Spleen (tissue), 11 donors: ENCODE results near the gene BABAM2. TPM values are rescaled to one million over a fixed set of nuclear protein-coding genes. Genes with fewer than 3 reads are reported as not detected.

ENCODE experiments used
- DNase-seq: peaks from one replicate; pipeline ENCODE4 v3.0.0-alpha.2; 2020
- H3K27ac ChIP-seq, 8 donors: fragments of 200-600 bp; sonication (generic) in 7 of 8; 1 replicate in 4 of 8; 2 replicates in 4 of 8; pipeline versions ENCODE4 v1.5.0 to v1.8.0; 2016 to 2021; ENCODE audit warnings: inconsistent platforms in 4 of 8, mild to moderate bottlenecking in 4 of 8, moderate library complexity in 1 of 8
- H3K27me3 ChIP-seq, 7 donors: fragments of 200-600 bp; sonication (generic) in 6 of 7; replicated peaks in 1 of 7; 1 replicate in 4 of 7; 2 replicates in 3 of 7; pipeline versions ENCODE4 v1.5.0 to v1.8.0; 2016 to 2021; ENCODE audit warnings: inconsistent platforms in 3 of 7, mild to moderate bottlenecking in 1 of 7
- H3K36me3 ChIP-seq, 6 donors: fragments of 200-600 bp; sonication (generic) in 5 of 6; 1 replicate in 4 of 6; 2 replicates in 2 of 6; pipeline versions ENCODE4 v1.5.0 to v1.8.0; 2016 to 2021; ENCODE audit warnings: inconsistent platforms in 2 of 6
- H3K4me1 ChIP-seq, 6 donors: fragments of 200-600 bp; sonication (generic) in 5 of 6; 1 replicate in 3 of 6; 2 replicates in 3 of 6; pipeline versions ENCODE4 v1.5.0 to v1.8.0; 2016 to 2021; ENCODE audit warnings: inconsistent platforms in 3 of 6
- H3K4me3 ChIP-seq, 8 donors: fragments of 200-600 bp; sonication (generic) in 7 of 8; 1 replicate in 4 of 8; 2 replicates in 4 of 8; pipeline versions ENCODE4 v1.5.0 to v1.8.0; 2016 to 2021; ENCODE audit warnings: inconsistent platforms in 4 of 8, mild to moderate bottlenecking in 4 of 8, moderate library complexity in 2 of 8
- H3K9me3 ChIP-seq, 8 donors: fragments of 200-600 bp; sonication (generic) in 7 of 8; 1 replicate in 4 of 8; 2 replicates in 4 of 8; pipeline versions ENCODE4 v1.5.0 to v1.8.0; 2016 to 2021; ENCODE audit warnings: inconsistent platforms in 4 of 8
- CTCF ChIP-seq, 11 experiments: fragments of 200-600 bp in 7 of 11; fragments of 450-650 bp in 4 of 11; sonication (generic) in 4 of 11; IDR thresholded peaks in 8 of 11; conservative IDR thresholded peaks in 3 of 11; 1 replicate in 7 of 11; 2 replicates in 4 of 11; pipeline versions ENCODE4 v1.4.0 to v1.8.0; 2016 to 2021; ENCODE audit warnings: antibody characterized with exemption in 11 of 11, inconsistent platforms in 4 of 11, mild to moderate bottlenecking in 1 of 11
- POLR2A ChIP-seq, 3 donors: fragments of 450-650 bp; IDR thresholded peaks; one replicate each; pipeline ENCODE4 v1.5.1; 2017; ENCODE audit warnings: antibody characterized with exemption in 3 of 3, mild to moderate bottlenecking in 1 of 3
- POLR2AphosphoS5 ChIP-seq, 3 donors: sonication (generic); formaldehyde crosslinking; IDR thresholded peaks; one replicate each; pipeline ENCODE4 v1.5.1; 2017; ENCODE audit warnings: antibody characterized with exemption in 3 of 3
- WGBS, 5 donors: extraction: QIAGEN DNeasy Blood & Tissue Kit in 3 of 5; methylation state at CpG; one replicate each; pipeline versions ENCODE4 v1.1.5 to v1.1.7; 2013 to 2018; 5-methylcytosine and 5-hydroxymethylcytosine counted together
- intact Hi-C: fragments of 100-400 bp; cut with DNase I; formaldehyde crosslinking; loops from one replicate; pipeline ENCODE4 v1.15.0; 2023; ENCODE audit warnings: low total_unique reads
- polyA plus RNA-seq, 3 donors: library from polyadenylated mRNA; stranded (reverse); fragments of 200-250 nt; gene quantifications; one replicate each; pipeline ENCODE4 v1.2.1, GENCODE V29; 2013
- total RNA-seq, 7 donors: library from RNA; depleted of rRNA in 3 of 7; stranded (reverse); fragments of >200 nt in 3 of 7; fragmentation: NEBNext Ultra II Directional in 4 of 7; extraction: Animal tissue kit (Norgen Biotek cat#: 25700) in 4 of 7; gene quantifications; one replicate each; pipeline versions ENCODE4 v1.1.0 to v1.2.1, GENCODE V29; 2016 to 2021
- donor health status: healthy with polysubstance abuse.
- donor health status: DM: no; HTN: no; CAD: no; lungs with moderate emphysema.
- donor health status: DM: no; HTN: no; CAD: no.
- donor health status: Bipolar disorder and iron deficiency.
- donor health status: healthy.
- donor health status: DM: no; HTN: no; CAD: no.
- donor health status: DM: yes; HTN: yes; CAD: no.

The BABAM2 gene
- total and polyA plus RNA-seq, 10 donors, result 16.1 to 70.1 (median 55.0) TPM

DNA sequence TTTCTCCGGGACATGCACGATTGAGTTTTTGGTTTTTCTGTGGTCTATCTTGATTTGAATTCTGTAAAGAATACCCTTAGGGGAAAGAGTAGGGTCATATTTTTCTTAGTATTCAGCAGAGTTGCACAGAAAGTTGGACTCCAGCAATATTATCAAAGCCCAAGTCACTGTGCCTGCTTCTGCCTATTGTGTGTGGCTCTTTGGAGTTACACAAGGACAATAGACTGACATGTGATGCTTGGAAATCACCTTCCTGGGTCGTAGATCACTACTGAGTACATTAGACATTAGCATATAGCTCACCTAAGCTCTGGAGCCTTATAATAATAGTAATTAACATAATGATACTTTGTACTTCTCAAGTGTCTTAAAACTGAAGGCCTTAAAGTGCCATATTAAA, 263.3 kb downstream of the BABAM2 start:
- Histone ChIP-seq H3K9me3 (peaks cover 4 to 31% (median 21%) of the 10 kb centered on the region in 8 donors), H3K4me3 (no peak overlapping the region), H3K4me1 (no peaks in the 10 kb centered on the region), H3K27ac (no peak overlapping the region), H3K36me3 (peaks cover 0 to 69% (median 0%) of the 10 kb centered on the region in 6 donors), H3K27me3 (no peaks in the 10 kb centered on the region)
- TF ChIP-seq POLR2A (IDR thresholded peaks at IDR 0.05), result no peak
- TF ChIP-seq CTCF (IDR thresholded peaks at IDR 0.05 in 8 of 11, conservative IDR thresholded peaks at IDR 0.05 in 3 of 11), result no peak
- no peak for TF ChIP-seq POLR2AphosphoS5 (IDR thresholded peaks at IDR 0.05)
- 84 to 95% (median 90%) methylated on average over 3 of the region's 3 CpGs for WGBS, 5 donors
- intact Hi-C loops, result no loop called here
- DNase-seq, result no peak

DNA sequence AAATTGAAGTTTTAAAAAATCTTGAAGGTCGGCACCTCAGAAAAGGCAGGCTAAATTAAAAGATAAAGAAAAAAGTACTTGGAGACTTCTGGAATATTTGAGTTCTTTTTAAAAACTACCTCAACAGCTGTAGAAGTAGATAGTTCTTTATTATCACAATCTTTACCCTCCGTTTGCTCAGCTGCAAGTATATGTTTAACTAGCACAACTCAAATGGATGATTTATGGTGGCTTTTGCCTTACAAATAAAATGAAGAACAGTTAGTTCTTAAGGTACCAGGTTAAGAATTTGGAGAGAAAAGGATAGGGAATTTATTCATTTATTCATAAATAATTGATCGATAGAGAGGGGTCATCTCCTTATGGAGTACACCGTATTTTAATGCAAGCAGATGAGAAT, 264.6 kb downstream of the BABAM2 start:
- Histone ChIP-seq H3K4me1 (no peaks in the 10 kb centered on the region), H3K36me3 (peaks cover 0 to 67% (median 0%) of the 10 kb centered on the region in 6 donors), H3K27me3 (no peaks in the 10 kb centered on the region), H3K9me3 (peaks cover 4 to 31% (median 21%) of the 10 kb centered on the region in 8 donors), H3K27ac (no peak overlapping the region), H3K4me3 (no peak overlapping the region)
- DNase-seq, result no peak
- 96 to 98% (median 97%) methylated on average over 4 of the region's 4 CpGs for WGBS, 5 donors
- intact Hi-C loops, result no loop called here
- TF ChIP-seq POLR2A (IDR thresholded peaks at IDR 0.05), result no peak
- TF ChIP-seq POLR2AphosphoS5 (IDR thresholded peaks at IDR 0.05), result no peak
- no peak for TF ChIP-seq CTCF (IDR thresholded peaks at IDR 0.05 in 8 of 11, conservative IDR thresholded peaks at IDR 0.05 in 3 of 11)

- Histone ChIP-seq H3K9me3 (peaks cover 4 to 31% (median 21%) of the 10 kb centered on the region in 8 donors), H3K4me1 (no peaks in the 10 kb centered on the region), H3K27me3 (no peaks in the 10 kb centered on the region), H3K27ac (no peak overlapping the region), H3K36me3 (peaks cover 0 to 61% (median 0%) of the 10 kb centered on the region in 6 donors), H3K4me3 (no peak overlapping the region)
- intact Hi-C loops, result no loop called here
- no peak for DNase-seq
- 78 to 90% (median 83%) methylated on average over 1 of the region's 1 CpG for WGBS, 5 donors
- TF ChIP-seq CTCF (IDR thresholded peaks at IDR 0.05 in 8 of 11, conservative IDR thresholded peaks at IDR 0.05 in 3 of 11), result peak in 3 of 11 experiments; percentile 31 to 39 (median 34)
- no peak for TF ChIP-seq POLR2A (IDR thresholded peaks at IDR 0.05)
These were observed 265.1 kb downstream of the BABAM2 start for GRCh38 chr2:28155627-28156026.

GRCh38 chr2:28158791-28159190, 268.3 kb downstream of the BABAM2 start:
- Histone ChIP-seq H3K4me3 (no peak overlapping the region), H3K27me3 (no peaks in the 10 kb centered on the region), H3K4me1 (no peaks in the 10 kb centered on the region), H3K36me3 (peaks cover 0 to 31% (median 0%) of the 10 kb centered on the region in 6 donors), H3K27ac (no peak overlapping the region), H3K9me3 (peaks cover 4 to 31% (median 21%) of the 10 kb centered on the region in 8 donors)
- DNase-seq, result no peak
- no peak for TF ChIP-seq POLR2AphosphoS5 (IDR thresholded peaks at IDR 0.05)
- no peak for TF ChIP-seq POLR2A (IDR thresholded peaks at IDR 0.05)
- no peak for TF ChIP-seq CTCF (IDR thresholded peaks at IDR 0.05 in 8 of 11, conservative IDR thresholded peaks at IDR 0.05 in 3 of 11)
- intact Hi-C loops, result no loop called here
- 92 to 98% (median 93%) methylated on average over 2 of the region's 2 CpGs for WGBS, 5 donors
